GM11168 (cell line): ENCODE results near the gene POLR2H.

Experiments used
- in situ Hi-C: fragments of 300-500 bp; cut with MboI; formaldehyde crosslinking; loops from one replicate; pipeline ENCODE4 v1.12.0; 2022; ENCODE audit warnings: low sequenced_read_pairs; ENCODE audit not compliant: unreplicated experiment

POLR2H gene

GRCh38 chr3:184384856-184385422 is 23.4 kb downstream of the POLR2H start:
- in situ Hi-C loops, result no loop called here

DNA sequence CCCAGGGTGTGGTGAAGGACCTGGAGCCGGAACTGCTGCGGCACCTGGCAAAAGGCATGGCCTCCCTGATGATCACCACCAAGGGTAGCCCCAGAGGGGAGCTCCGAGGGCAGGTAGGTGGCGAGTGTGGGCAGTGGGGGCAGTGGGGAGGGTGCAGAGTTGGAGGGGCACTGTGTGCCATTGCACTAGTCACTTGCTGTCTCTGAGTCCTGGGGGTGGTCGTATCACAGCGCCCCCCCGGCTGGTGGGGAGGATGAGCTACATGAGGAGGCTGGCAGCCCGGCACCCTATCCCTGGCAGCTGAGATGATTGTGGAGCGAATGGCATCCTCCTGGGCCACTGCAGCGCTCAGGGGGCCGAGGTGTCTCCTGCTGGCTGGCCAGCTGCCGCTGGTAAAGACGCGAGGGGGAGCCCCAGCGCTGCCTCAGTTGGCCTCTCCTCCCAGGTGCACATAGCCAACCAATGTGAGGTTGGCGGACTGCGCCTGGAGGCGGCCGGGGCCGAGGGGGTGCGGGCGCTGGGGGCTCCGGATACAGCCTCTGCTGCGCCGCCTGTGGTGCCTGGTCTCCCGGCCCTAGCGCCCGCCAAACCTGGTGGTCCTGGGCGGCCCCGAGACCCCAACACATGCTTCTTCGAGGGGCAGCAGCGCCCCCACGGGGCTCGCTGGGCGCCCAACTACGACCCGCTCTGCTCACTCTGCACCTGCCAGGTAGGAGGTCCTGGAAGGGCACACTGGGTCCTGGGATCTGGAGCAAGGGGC is 24.7 kb downstream of the POLR2H start:
- in situ Hi-C loops, result no loop called here

DNA sequence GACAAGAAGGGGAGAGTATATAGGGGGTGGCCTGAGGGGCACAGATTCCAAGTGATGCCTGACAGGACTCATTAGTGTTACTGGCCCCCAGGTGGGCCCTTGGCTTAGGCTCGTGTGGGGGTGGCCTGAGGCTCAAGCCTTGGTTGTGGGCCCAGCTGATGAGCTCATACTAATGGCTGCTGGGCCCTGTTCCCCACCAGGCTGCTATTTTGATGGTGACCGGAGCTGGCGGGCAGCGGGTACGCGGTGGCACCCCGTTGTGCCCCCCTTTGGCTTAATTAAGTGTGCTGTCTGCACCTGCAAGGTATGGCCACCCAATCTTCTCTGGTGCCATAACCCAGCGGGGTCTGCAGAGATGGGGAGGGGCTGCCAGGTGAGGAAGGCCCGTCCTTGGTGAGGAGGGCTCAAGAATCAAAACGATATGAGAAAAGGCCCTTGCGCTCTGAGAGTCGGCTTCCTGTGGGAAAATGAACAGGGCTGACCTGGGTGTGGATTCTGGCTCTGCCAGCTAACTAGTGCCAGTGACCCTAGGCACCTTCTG is 25.7 kb downstream of the POLR2H start:
- in situ Hi-C loops, result no loop called here

DNA sequence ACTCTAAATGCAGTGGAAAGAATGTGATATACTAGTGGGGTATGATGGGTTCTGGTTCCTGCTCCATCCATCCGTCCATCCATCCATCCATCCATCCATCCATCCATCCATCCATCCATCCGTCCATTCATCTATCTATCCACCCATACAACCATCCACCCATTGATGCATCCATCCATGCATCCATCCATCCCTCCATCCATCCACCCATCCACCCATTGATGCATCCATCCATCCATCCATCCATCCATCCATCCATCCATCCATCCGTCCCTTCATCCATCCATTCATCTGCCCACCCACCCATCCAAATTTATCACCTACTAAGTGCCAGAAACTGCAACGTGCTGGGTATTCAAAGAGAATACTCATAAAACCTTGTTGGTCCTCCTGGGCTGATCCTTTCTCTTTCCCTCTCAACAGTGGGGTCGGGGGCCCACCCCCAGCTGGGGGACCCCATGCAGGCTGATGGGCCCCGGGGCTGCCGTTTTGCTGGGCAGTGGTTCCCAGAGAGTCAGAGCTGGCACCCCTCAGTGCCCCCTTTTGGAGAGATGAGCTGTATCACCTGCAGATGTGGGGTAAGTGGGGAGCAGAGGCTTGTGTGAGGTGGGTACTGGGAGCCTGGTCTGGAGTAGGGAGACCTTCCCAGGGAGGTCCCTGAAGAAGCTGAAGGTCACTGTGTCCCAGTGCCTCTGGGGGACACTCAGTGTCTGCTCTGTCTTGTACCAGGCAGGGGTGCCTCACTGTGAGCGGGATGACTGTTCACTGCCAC is 26.8 kb downstream of the POLR2H start:
- in situ Hi-C loops, result no loop called here

DNA sequence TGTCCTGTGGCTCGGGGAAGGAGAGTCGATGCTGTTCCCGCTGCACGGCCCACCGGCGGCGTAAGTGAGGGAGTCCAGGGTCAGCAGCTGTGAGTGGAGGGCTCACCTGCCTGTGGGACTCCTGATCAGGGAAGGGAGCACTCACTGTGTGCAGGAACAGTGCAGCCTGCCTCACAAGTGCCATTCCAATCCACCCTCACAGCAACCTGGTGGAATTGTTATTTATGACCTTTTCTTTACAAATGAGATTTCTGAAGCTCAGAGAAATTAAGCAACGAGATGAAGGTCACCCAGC is 27.4 kb downstream of the POLR2H start:
- in situ Hi-C loops, result no loop called here

- in situ Hi-C loops, result no loop called here
These were observed 27.9 kb downstream of the POLR2H start for GRCh38 chr3:184389384-184389783.

- in situ Hi-C loops, result no loop called here
These were observed 28.5 kb downstream of the POLR2H start for GRCh38 chr3:184389935-184390528.

- in situ Hi-C loops, result no loop called here
These were observed 29.8 kb downstream of the POLR2H start for GRCh38 chr3:184391266-184391665.

- in situ Hi-C loops, result no loop called here
These were observed 33.8 kb downstream of the POLR2H start for GRCh38 chr3:184395320-184395660.

DNA sequence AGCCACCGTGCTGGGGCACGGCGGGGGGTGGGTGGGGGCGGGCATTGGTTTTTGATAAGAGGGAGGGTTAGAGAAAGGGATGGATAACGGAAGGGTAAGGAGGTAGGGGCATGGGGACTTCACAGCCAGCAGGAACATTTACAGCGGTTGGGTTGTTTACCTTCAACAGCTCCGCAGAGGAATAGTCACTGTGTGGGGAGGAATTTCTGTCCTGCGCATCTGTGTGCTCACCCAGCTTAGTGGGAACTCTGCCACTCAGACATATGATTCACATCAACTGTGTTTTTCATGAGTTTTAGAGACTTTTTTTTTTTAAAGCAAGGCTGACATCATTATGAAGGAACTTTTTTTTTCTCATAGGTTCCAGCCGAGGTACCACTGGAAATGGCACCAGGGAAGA is 37.9 kb downstream of the POLR2H start:
- in situ Hi-C loops, result no loop called here

DNA sequence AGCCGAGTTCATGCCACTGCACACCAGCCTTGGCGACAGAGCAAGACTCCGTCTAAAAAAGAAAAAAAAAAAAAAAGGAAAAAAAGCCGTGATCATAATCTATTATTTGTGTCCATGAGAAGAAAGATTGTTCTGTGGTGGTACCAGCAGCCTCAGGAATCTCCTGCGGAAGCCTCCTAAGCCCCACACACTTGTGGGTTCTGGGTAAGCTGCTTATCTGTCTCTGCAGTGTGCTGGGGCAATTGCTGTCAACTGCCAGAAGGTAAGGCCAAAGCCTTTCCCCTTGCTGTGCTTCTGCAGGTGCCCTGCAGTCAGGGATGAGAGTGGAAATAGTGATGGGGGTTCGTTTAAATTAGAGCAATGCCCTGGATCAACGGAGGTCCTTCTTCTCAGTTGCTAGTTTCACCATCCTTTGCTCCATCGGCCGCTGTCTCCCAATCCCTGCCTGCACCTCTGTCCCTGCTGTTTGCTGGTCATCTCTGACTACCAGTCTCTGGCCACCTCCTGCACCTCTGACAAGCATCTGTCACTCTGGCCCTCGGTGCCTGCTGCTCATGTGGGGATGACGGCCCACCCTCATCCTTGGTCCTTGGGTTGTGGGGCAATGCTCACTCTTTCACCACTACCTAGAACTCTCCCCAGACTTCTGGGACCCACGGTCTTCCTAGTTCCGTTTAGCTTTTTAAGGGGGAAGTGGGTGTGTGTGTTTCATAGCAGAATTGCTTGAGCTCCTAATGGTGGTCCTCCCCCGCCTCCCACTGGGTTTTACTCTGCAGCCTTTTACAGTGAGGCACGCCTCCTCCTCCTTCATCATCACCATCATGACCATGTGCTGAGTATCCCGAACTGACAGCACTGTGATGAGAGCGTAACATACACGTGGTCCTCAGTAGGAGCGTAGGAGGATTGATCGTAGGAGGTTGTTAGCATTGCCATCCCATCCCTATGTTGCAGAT is 43.8 kb downstream of the POLR2H start:
- in situ Hi-C loops, result no loop called here

- in situ Hi-C loops, result no loop called here
These were observed 47.9 kb downstream of the POLR2H start for GRCh38 chr3:184409331-184409926.

DNA sequence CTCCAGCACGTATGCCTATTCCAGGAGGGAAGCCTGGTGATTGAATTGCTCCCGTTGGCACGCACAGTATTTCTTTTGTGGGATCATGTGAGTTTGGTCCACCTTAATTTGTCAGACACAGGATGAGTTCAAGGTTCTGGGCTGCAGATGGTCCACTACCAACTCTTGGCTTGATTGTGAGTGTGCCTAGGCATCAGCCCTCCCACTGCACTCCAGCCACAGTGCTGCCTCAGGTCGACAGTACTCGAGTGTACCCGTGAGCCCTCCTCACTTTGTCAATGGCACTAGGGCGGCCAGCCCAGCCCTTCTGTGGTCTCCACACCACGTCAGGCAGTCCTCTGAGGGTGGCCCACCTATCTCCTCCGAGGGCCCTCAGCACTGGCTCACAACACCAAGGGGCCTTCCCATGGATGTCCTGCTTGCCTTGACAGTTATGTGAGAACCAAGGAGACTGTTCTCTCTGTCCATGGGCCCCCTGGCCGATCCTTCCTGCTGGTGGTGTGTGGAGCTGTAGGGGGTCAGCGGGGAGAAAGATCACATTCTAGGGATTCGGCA is 48.5 kb downstream of the POLR2H start:
- in situ Hi-C loops, result loop anchor here (10.0 kb wide), 1 partner anchor 95 kb away; no protein-coding TSS in a partner anchor

- in situ Hi-C loops, result loop anchor here (10.0 kb wide), 1 partner anchor 90 kb away; no protein-coding TSS in a partner anchor
These were observed 53.1 kb downstream of the POLR2H start for GRCh38 chr3:184414418-184415202.

DNA sequence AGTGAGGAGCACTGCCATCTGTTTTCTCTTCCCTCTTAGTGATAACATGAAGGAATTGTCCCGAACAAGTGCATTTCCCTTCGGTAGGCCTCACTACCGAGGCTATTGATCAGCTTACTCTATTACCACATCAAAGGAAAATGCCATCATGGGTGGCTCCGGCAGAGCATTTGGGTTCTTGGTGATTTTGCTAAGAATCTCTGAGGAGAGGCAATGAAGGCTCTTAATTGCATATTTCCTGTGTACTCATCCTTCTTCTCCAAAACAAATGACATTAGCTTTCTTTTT is 53.6 kb downstream of the POLR2H start:
- in situ Hi-C loops, result loop anchor here (10.0 kb wide), 1 partner anchor 90 kb away; no protein-coding TSS in a partner anchor

DNA sequence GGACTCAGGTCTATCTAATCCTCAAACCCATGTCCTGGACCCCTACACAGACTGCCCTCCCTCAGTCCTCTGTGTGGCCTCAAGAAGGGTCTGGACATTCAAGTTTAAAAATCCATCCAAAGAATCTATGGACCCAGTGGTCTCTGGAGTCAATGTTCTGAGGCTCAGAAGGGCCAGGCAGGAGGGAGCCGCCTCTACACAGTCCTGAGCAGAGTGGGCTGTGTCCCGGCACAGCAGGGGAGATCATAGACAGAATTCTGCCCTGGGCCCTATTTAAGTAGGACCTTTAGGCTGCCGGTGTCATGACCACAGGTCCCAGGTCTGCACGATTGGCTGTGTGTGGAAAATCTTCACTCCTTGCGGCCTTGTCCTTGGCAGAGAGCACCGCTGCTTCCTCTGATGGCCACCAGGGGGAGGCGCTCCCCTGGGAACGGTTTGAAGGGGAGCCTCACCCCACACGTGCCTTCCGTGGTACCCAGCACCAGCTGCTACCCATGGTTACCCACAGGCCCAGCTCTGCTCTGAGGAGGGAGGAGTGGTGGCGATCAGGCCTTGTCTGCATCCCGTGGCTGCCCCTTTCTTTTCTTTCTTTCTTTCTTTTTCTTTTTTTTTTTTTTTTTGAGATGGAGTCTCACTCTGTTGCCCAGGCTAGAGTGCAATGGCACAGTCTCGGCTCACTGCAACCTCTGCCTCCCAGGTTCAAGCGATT is 56.3 kb downstream of the POLR2H start:
- in situ Hi-C loops, result loop anchor here (10.0 kb wide), 1 partner anchor 87 kb away; no protein-coding TSS in a partner anchor
